ENCODE data around the gene ALDH3B1.

ALDH3B1 gene

DNA sequence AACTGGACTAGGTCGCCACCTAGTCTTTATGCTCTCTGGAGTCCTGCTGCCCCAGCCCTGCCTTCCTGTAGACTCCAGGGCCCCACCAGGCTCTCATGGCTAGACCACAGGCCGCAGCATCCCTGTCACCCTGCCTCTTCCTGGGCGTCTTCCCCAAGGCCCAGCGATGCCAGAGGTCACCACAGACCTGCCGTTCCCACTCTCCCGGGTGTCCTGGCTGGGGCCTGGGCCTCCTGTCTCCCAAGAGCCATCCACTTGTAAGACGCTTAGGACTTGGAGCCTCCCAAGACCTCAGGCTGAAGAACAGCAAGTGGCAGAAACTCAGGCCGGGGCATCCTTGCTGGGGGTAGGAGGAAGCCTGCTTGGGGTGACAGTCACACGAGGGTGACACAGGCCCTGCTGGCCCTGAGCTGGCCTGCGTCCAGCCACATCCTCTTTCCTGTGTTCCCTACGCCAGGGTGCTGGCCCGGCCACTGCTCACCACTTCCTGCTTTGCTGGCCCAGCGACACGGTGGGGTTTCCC lies 26.7 kb downstream of the ALDH3B1 start:
- Histone ChIP-seq H3K36me3 (peaks cover 20% of the 10 kb centered on the region), H3K4me3 (ENCODE audit: low read depth, low read length) (no peak overlapping the region), H3K27ac (no peak overlapping the region), H3K27me3 (ENCODE audit: insufficient read depth, low read depth, severe bottlenecking) (no peaks in the 10 kb centered on the region), H3K9me3 (ENCODE audit: severe bottlenecking) (no peaks in the 10 kb centered on the region)
- DNase-seq = no peak
- TF ChIP-seq, protein P1, sequence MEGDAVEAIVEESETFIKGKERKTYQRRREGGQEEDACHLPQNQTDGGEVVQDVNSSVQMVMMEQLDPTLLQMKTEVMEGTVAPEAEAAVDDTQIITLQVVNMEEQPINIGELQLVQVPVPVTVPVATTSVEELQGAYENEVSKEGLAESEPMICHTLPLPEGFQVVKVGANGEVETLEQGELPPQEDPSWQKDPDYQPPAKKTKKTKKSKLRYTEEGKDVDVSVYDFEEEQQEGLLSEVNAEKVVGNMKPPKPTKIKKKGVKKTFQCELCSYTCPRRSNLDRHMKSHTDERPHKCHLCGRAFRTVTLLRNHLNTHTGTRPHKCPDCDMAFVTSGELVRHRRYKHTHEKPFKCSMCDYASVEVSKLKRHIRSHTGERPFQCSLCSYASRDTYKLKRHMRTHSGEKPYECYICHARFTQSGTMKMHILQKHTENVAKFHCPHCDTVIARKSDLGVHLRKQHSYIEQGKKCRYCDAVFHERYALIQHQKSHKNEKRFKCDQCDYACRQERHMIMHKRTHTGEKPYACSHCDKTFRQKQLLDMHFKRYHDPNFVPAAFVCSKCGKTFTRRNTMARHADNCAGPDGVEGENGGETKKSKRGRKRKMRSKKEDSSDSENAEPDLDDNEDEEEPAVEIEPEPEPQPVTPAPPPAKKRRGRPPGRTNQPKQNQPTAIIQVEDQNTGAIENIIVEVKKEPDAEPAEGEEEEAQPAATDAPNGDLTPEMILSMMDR (IDR thresholded peaks at IDR 0.05; ENCODE audit: low read depth, low read length) = no peak

DNA sequence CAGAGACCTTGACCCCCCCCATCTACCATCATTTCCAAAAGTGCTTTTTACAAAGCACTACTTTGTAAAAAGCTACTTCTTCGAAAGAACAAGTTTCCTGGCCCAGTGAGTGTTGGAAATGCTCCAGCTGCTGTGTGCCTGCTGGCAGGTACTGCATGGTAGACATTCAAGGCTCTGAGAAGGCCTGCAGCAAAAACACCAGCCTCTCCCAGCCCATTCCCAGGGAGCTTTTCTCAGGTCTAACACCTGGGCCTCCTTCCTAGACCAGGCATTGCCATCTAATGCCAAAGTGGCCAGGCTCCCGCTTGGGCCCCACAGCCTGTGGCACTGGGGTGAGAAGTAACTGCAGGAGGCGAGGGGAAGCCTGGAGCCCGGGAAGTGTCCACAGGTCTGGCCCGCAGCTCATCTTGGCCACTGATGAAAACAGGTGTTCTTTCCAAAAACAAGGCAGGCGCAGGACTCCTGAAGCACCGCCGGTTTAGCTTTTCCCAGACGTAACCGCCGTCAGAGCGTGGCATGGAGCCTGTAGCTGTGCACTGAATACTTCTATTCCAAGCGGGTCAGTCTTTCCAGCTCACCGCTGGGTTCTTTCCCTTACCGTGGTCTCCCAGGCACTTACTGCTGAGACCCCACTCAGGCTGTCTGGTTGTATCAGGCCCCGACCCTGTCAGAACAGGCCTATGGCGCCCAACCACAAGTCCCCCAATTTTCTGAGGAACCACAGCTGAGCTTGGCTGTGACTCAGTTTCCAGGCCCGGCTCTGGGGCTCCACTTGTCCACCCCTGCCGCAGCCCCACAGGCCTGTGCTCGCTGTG lies 27.5 kb downstream of the ALDH3B1 start:
- Histone ChIP-seq H3K27ac (peak overlapping the region; percentile 59), H3K27me3 (ENCODE audit: insufficient read depth, low read depth, severe bottlenecking) (no peaks in the 10 kb centered on the region), H3K4me3 (ENCODE audit: low read depth, low read length) (no peak overlapping the region), H3K36me3 (peaks cover 17% of the 10 kb centered on the region), H3K9me3 (ENCODE audit: severe bottlenecking) (no peaks in the 10 kb centered on the region)
- no peak for DNase-seq
- TF ChIP-seq, protein P1 (IDR thresholded peaks at IDR 0.05; ENCODE audit: low read depth, low read length) = no peak

DNA sequence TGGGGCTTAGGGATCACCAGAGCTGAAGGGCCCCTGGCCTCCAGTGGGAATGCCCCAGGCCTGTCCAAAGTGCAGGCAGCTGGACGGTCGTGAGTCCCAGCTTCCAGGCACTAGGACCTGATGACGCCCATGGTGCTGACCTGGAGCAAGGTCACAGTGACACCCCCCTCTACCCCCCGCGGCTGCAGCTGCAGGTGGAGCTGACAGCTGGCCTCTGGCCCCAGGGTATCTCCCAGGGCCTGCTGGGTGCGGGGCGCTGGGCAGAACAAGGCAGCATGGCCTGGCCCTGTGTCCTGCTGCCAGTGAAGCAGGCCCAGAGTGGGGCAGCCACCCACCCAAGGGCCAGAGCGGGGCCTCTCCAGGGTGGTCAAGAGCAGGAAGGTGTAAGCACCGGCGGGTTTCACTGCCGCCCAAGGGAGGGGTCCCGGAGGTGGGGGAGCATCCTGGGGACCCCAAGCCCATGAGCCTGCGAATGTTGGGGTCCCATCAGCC lies 28.1 kb downstream of the ALDH3B1 start:
- H3K27me3 ChIP-seq (ENCODE audit: insufficient read depth, low read depth, severe bottlenecking) = no peaks in the 10 kb centered on the region
- DNase-seq = peak; percentile 64

DNA sequence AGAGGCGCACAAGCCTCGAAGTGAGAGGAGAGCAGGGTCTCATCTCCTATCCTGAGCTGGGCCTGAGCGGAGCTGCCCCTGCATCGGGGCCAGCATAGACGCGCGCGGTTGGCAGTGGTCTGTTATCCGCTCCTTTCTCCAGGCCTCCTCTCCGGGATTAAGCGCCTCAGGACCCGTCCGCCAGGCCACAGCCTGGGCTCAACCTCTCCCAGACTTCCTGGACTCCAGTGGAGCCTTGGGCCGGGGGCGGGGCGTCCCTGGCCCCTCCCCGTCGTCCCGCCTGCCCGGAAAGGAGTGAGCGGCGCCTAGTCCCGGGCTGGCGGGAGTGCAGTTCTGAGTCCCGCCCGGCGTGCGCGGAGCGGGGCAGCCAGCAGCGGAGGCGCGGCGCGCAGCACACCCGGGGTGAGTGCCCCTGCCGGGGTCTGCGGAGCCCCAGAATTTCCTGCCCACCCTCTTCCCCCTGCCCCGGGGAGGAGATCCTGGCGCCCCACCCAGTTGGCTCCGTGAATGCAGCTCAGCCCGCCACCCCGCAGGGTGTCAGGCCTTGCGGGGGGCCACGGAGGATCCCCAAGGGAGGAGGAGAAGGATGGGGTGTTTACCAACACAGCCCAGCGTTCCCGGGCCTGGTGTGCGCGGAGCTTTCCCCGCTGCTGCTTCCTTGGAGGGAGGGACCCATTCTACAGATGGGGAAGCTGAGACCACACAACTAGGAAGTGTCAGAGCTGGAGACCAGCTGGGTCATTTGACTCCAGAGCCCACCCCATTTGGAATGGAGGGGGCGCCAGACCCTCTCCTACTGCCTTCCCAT lies 28.8 kb downstream of the ALDH3B1 start, which contains the start of gene TCIRG1:
TCIRG1 (plus strand) TSS at position 308 of the 808 bp plus-strand sequence. CDS start 2,247 bp downstream, outside the sequence.
- H3K27me3 ChIP-seq (ENCODE audit: insufficient read depth, low read depth, severe bottlenecking) = no peaks in the 10 kb centered on the region
- no peaks in the 10 kb centered on the region for H3K9me3 ChIP-seq (ENCODE audit: severe bottlenecking)
- peaks cover 5% of the 10 kb centered on the region for H3K36me3 ChIP-seq
- no peak for DNase-seq
- H3K4me3 ChIP-seq (ENCODE audit: low read depth, low read length) = no peak within 1 kb of the TSS
- TF ChIP-seq, protein P1 (IDR thresholded peaks at IDR 0.05; ENCODE audit: low read depth, low read length) = no peak
- H3K27ac ChIP-seq = peak within 1 kb of the TSS; percentile 79

More for the DNA sequence above, 28.1 kb downstream of the ALDH3B1 start:
- Histone ChIP-seq H3K27ac (peak overlapping the region; percentile 59), H3K4me3 (ENCODE audit: low read depth, low read length) (no peak overlapping the region), H3K9me3 (ENCODE audit: severe bottlenecking) (no peaks in the 10 kb centered on the region), H3K36me3 (peaks cover 12% of the 10 kb centered on the region)
- TF ChIP-seq, protein P1 (IDR thresholded peaks at IDR 0.05; ENCODE audit: low read depth, low read length) = no peak

DNA sequence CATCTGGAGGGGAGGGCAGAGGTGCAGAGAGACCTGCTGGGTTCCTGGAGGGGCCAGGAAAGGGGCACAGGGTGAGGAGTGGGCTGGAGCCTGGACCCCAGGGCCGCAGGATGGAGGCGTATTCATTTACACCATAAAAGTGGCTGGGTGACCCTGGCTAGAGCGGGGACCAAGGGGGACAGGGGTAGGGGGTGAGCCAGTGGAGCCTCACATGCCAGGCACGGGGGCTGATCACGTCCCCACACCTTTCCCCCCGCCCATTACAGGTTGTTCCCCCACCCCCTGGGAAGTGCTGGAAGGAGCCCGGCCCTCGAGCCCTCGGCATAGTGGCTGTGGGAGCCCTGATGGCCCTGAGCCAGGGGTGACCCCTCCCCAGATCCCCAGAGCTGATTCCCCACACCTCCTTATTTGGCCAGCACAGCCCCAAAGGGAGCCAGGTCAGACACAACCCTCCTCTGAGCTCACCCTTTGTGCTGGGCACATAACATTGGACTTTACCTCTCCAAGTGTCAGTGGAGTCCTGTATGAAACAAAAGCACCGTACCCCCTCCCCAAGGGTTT lies 29.5 kb downstream of the ALDH3B1 start:
- H3K36me3 ChIP-seq = no peaks in the 10 kb centered on the region; the same call in 1 of the 2 replicates
- no peak for DNase-seq

More for the DNA sequence above, 29.5 kb downstream of the ALDH3B1 start:
- H3K4me3 ChIP-seq (ENCODE audit: low read depth, low read length) = no peak overlapping the region
- no peaks in the 10 kb centered on the region for H3K27me3 ChIP-seq (ENCODE audit: insufficient read depth, low read depth, severe bottlenecking)
- H3K9me3 ChIP-seq (ENCODE audit: severe bottlenecking) = no peaks in the 10 kb centered on the region
- TF ChIP-seq, protein P1 (IDR thresholded peaks at IDR 0.05; ENCODE audit: low read depth, low read length) = no peak
- H3K27ac ChIP-seq = peak overlapping the region; percentile 79
